Brain microvascular endothelial cell (primary cell): ENCODE results near the gene PRR16.
"Not testable (repeated sequence)": the region's sequence is repeated elsewhere in the genome, so short reads cannot be mapped to it uniquely, and the experiment has no call there.

Experiments used
- DNase-seq: peaks from one replicate; pipeline ENCODE4 v3.0.0-alpha.2; 2020
- H3K27ac ChIP-seq: fragments of 250-450 bp; sonication (Bioruptor Pico); 2 replicates; pipeline ENCODE4 v1.5.1; 2020; ENCODE audit warnings: mild to moderate bottlenecking, moderate library complexity
- H3K27me3 ChIP-seq: fragments of 250-450 bp; sonication (Bioruptor Pico); replicated peaks from 2 replicates; pipeline ENCODE4 v1.5.1; 2020; ENCODE audit warnings: mild to moderate bottlenecking
- H3K36me3 ChIP-seq: fragments of 250-450 bp; sonication (Bioruptor Pico); replicated peaks from 2 replicates; pipeline ENCODE4 v1.5.1; 2020; ENCODE audit warnings: mild to moderate bottlenecking
- H3K4me3 ChIP-seq: 2 replicates; pipeline ENCODE4 v1.5.1; 2011; ENCODE audit warnings: low read depth, mild to moderate bottlenecking, control low read depth, low read length, moderate library complexity
- CTCF ChIP-seq: IDR thresholded peaks from 2 replicates; pipeline ENCODE4 v1.5.1; 2011; ENCODE audit warnings: low read depth, mild to moderate bottlenecking, moderate library complexity, low read length, control low read depth, inconsistent platforms; ENCODE audit errors: missing control alignments
- in situ Hi-C: cut with HindIII; loops from 2 replicates; pipeline ENCODE4 v1.10.0; 2017; ENCODE audit warnings: low sequenced_read_pairs, low pct_ligation_motif_present

The PRR16 gene

GRCh38 chr5:120463991-120464626 lies at the start of gene PRR16:
Gene PRR16 (plus strand): TSS chr5:120464300.
- Histone ChIP-seq H3K4me3 (peak within 1 kb of the TSS; percentile 73), H3K27ac (no peak within 1 kb of the TSS), H3K27me3 (no peaks in the 10 kb centered on the region), H3K36me3 (no peaks in the 10 kb centered on the region)
- in situ Hi-C loops = no loop called here
- TF ChIP-seq CTCF = peak; percentile 17
- peak; percentile 45 for DNase-seq

GRCh38 chr5:120415985-120416384 lies 48.1 kb upstream of the PRR16 start:
- in situ Hi-C loops = no loop called here
- Histone ChIP-seq H3K27ac (no peak overlapping the region), H3K36me3 (no peaks in the 10 kb centered on the region), H3K4me3 (no peak overlapping the region), H3K27me3 (no peaks in the 10 kb centered on the region)
- no peak for TF ChIP-seq CTCF
- no peak for DNase-seq

- no peaks in the 10 kb centered on the region for H3K36me3 ChIP-seq
These were observed 45.0 kb upstream of the PRR16 start for GRCh38 chr5:120419127-120419526.

GRCh38 chr5:120426633-120427275 lies 37.3 kb upstream of the PRR16 start:
- H3K27me3 ChIP-seq, H3K27ac ChIP-seq, in situ Hi-C loops, H3K4me3 ChIP-seq, H3K36me3 ChIP-seq, DNase-seq: not testable (repeated sequence)

More at GRCh38 chr5:120419127-120419526, 45.0 kb upstream of the PRR16 start:
- H3K27ac ChIP-seq = no peak overlapping the region
- no peak for DNase-seq
- H3K4me3 ChIP-seq = no peak overlapping the region
- no peaks in the 10 kb centered on the region for H3K27me3 ChIP-seq
- in situ Hi-C loops = no loop called here
- no peak for TF ChIP-seq CTCF

GRCh38 chr5:120430572-120430971 lies 33.5 kb upstream of the PRR16 start:
- in situ Hi-C loops = no loop called here
- Histone ChIP-seq H3K4me3 (no peak overlapping the region), H3K36me3 (no peaks in the 10 kb centered on the region), H3K27ac (no peak overlapping the region), H3K27me3 (no peaks in the 10 kb centered on the region)
- no peak for DNase-seq
- no peak for TF ChIP-seq CTCF

GRCh38 chr5:120432861-120433260 lies 31.2 kb upstream of the PRR16 start:
- Histone ChIP-seq H3K27ac (no peak overlapping the region), H3K27me3 (no peaks in the 10 kb centered on the region), H3K4me3 (no peak overlapping the region), H3K36me3 (no peaks in the 10 kb centered on the region)
- in situ Hi-C loops = no loop called here
- no peak for TF ChIP-seq CTCF
- DNase-seq = no peak
